ENCODE measurements around the gene ARL8B. TPM values are rescaled to one million over a fixed set of nuclear protein-coding genes. Genes with fewer than 3 reads are reported as not detected.

The ARL8B gene
- total and polyA plus RNA-seq, 3 experiments from 2014 or later = 48.0 to 66.9 (median 64.5) TPM

DNA sequence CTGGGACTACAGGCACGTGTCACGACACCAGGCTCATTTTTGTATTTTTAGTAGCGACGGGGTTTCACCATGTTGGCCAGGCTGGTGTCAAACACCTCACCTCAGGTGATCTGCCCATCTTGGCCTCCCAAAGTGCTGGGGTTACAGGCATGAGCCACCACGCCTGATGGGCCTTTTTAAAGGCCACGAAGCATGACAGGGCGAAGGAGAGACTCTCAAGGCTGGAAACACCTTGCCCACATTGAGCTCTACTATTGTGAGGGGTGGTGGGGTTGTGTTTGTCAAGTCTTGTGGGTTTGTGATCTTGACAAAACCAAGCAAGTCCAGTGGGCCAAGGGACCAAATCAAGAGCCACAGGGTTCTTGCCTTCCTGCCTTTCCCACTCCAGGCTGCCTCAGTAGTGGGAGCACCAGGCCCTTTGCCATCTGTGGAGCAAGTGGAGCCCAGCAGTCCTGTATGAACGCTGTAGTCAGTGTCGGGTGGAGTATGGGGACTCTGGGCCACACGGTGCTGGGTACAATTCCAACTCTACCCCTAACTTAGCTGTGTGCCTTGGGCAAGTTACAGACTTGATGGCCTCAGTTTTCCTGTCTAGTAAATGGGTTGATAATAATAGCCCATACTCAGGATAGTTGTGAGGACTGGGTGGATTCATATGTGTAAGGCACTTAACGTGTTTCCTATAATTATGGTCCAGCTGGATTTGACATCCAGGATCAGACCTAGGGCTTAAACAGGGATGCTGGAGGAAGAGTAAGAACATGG is 98.8 kb downstream of the ARL8B start:
- no peak for DNase-seq
- Histone ChIP-seq H3K27ac (ENCODE audit: low read depth, low read length) (no peak overlapping the region), H3K36me3 (ENCODE audit: insufficient read depth, low read length) (peaks cover 19% of the 10 kb centered on the region), H3K9me3 (ENCODE audit: low read length) (no peaks in the 10 kb centered on the region), H3K4me1 (ENCODE audit: insufficient read depth, low read length) (no peaks in the 10 kb centered on the region), H3K27me3 (ENCODE audit: insufficient read depth, low read length, poor library complexity, severe bottlenecking) (no peaks in the 10 kb centered on the region), H3K4me3 (ENCODE audit: low read length) (no peak overlapping the region)
- Mint-ChIP-seq H3K4me1 (peaks cover 0 to 4% (median 0%) of the 10 kb centered on the region in 3 donors), H3K4me3 (peak overlapping the region in 1 of 7 donors; percentile 54), H3K27me3 (peaks cover 0 to 2% of the 10 kb centered on the region in 2 donors), H3K36me3 (peaks cover 3 to 43% (median 14%) of the 10 kb centered on the region in 3 donors), H3K9me3 (no peaks in the 10 kb centered on the region), H3K27ac (peak overlapping the region in 3 of 8 donors; percentile 21 to 74 (median 48))
- ChIA-PET POLR2A (no interaction called here), CTCF (no interaction called here)

GRCh38 chr3:5221701-5222100 is 99.6 kb downstream of the ARL8B start:
- CTCF ChIA-PET = no interaction called here
- Mint-ChIP-seq H3K4me3 (no peak overlapping the region), H3K27ac (peak overlapping the region in 4 of 8 donors; percentile 56 to 90 (median 76)), H3K27me3 (peaks cover 0 to 2% of the 10 kb centered on the region in 2 donors), H3K36me3 (peaks cover 2 to 36% (median 14%) of the 10 kb centered on the region in 3 donors), H3K9me3 (no peaks in the 10 kb centered on the region), H3K4me1 (peaks cover 0 to 4% (median 0%) of the 10 kb centered on the region in 3 donors)
- Histone ChIP-seq H3K4me3 (ENCODE audit: low read length) (no peak overlapping the region), H3K27me3 (ENCODE audit: insufficient read depth, low read length, poor library complexity, severe bottlenecking) (no peaks in the 10 kb centered on the region), H3K9me3 (ENCODE audit: low read length) (no peaks in the 10 kb centered on the region), H3K27ac (ENCODE audit: low read depth, low read length) (no peak overlapping the region), H3K36me3 (ENCODE audit: insufficient read depth, low read length) (peaks cover 13% of the 10 kb centered on the region), H3K4me1 (ENCODE audit: insufficient read depth, low read length) (no peaks in the 10 kb centered on the region)
- no peak for DNase-seq
- POLR2A ChIA-PET = no interaction called here

- DNase-seq = no peak
- ChIA-PET CTCF (no interaction called here), POLR2A (no interaction called here)
- Mint-ChIP-seq H3K27me3 (peaks cover 0 to 2% of the 10 kb centered on the region in 2 donors), H3K9me3 (no peaks in the 10 kb centered on the region), H3K4me3 (no peak overlapping the region), H3K27ac (peak overlapping the region in 3 of 8 donors; percentile 36 to 70 (median 50)), H3K36me3 (peaks cover 0 to 29% (median 10%) of the 10 kb centered on the region in 3 donors), H3K4me1 (peaks cover 0 to 4% (median 0%) of the 10 kb centered on the region in 3 donors)
- no peaks in the 10 kb centered on the region for H3K4me1 ChIP-seq (ENCODE audit: insufficient read depth, low read length)
- no peak overlapping the region for H3K4me3 ChIP-seq (ENCODE audit: low read length)
- no peaks in the 10 kb centered on the region for H3K9me3 ChIP-seq (ENCODE audit: low read length)
- H3K27ac ChIP-seq (ENCODE audit: low read depth, low read length) = no peak overlapping the region
- H3K36me3 ChIP-seq (ENCODE audit: insufficient read depth, low read length) = peaks cover 7% of the 10 kb centered on the region
- H3K27me3 ChIP-seq (ENCODE audit: insufficient read depth, low read length, poor library complexity, severe bottlenecking) = no peaks in the 10 kb centered on the region
These were observed 100.4 kb downstream of the ARL8B start for GRCh38 chr3:5222283-5223005.

DNA sequence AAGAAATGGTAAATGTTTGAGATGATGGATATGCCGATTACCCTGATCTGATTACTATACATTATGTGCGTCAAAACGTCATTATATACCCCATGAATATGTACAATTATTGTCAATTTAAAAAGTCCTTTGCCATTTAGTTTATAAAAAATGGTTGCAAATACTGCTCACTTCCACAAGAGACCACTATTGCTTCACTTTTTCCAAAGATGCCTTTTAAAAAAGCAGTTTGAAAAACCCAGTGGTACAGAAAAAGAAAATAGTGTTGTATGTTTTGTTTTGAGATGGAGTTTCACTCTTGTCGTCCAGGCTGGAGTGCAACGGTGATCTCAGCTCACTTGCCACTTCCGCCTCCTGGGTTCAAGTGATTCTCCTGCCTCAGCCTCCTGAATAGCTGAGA is 104.7 kb downstream of the ARL8B start:
- POLR2A ChIA-PET = no interaction called here
- H3K36me3 Mint-ChIP-seq = peaks cover 0 to 2% (median 2%) of the 10 kb centered on the region in 3 donors
- CTCF ChIA-PET = no interaction called here

DNA sequence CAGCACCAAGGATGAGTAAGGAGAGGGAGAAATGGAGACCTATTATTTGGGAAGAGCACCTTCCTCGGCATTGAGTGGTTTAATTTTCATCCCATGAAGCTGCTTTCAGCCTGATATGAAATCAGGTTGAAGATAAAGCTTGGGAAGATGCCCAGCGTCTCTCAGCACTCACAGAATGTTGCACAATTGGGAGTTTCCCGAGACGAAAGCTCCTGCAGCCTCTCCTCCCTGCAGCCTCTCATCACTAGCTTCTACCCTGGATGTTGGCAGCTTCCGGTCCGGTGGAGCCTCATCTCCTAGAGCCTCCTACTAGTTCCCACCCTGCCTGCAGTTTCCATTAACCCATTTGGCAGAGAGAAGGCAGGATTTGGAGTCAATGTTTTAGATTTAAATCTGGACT is 105.7 kb downstream of the ARL8B start:
- Mint-ChIP-seq H3K4me1 (no peaks in the 10 kb centered on the region), H3K27me3 (peaks cover 2 to 16% of the 10 kb centered on the region in 2 donors), H3K36me3 (no peaks in the 10 kb centered on the region), H3K27ac (no peak overlapping the region), H3K4me3 (no peak overlapping the region), H3K9me3 (no peaks in the 10 kb centered on the region)
- H3K27me3 ChIP-seq (ENCODE audit: insufficient read depth, low read length, poor library complexity, severe bottlenecking) = no peaks in the 10 kb centered on the region
- no peak overlapping the region for H3K4me3 ChIP-seq (ENCODE audit: low read length)
- no peaks in the 10 kb centered on the region for H3K9me3 ChIP-seq (ENCODE audit: low read length)
- no peaks in the 10 kb centered on the region for H3K4me1 ChIP-seq (ENCODE audit: insufficient read depth, low read length)
- ChIA-PET CTCF (interaction anchor here (0.5 kb wide), 1 partner anchor 125 kb away, joined by 3 read pairs; no protein-coding TSS in a partner anchor), POLR2A (interaction anchor here (0.6 kb wide), 1 partner anchor 105 kb away, joined by 3 read pairs; no protein-coding TSS in a partner anchor)
- H3K27ac ChIP-seq (ENCODE audit: low read depth, low read length) = no peak overlapping the region
- H3K36me3 ChIP-seq (ENCODE audit: insufficient read depth, low read length) = no peaks in the 10 kb centered on the region
- DNase-seq = no peak

More for the DNA sequence above, 104.7 kb downstream of the ARL8B start:
- Histone ChIP-seq H3K4me3 (ENCODE audit: low read length) (no peak overlapping the region), H3K4me1 (ENCODE audit: insufficient read depth, low read length) (no peaks in the 10 kb centered on the region), H3K27ac (ENCODE audit: low read depth, low read length) (no peak overlapping the region), H3K36me3 (ENCODE audit: insufficient read depth, low read length) (no peaks in the 10 kb centered on the region), H3K9me3 (ENCODE audit: low read length) (no peaks in the 10 kb centered on the region), H3K27me3 (ENCODE audit: insufficient read depth, low read length, poor library complexity, severe bottlenecking) (no peaks in the 10 kb centered on the region)
- Mint-ChIP-seq H3K9me3 (no peaks in the 10 kb centered on the region), H3K27ac (no peak overlapping the region), H3K4me3 (no peak overlapping the region), H3K27me3 (peaks cover 2 to 12% of the 10 kb centered on the region in 2 donors), H3K4me1 (no peaks in the 10 kb centered on the region)
- no peak for DNase-seq

DNA sequence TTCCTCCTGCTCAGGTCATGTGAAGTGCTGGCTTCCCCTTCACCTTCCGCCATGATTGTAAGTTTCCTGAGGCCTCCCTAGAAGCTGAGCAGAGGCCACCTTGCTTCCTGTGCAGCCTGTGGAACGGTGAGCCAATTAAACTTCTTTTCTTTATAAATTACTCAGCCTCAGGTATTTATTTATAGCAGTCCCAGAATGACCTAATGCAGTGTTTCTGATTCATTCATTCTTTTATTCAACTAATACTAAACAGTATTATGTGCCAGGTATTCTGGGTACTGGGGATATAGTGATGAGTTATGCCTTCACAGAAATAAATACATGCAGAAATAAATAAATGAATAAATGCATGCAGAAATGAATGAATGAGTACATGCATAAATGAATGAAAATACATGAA is 107.3 kb downstream of the ARL8B start:
- Histone ChIP-seq H3K27ac (ENCODE audit: low read depth, low read length) (no peak overlapping the region), H3K4me1 (ENCODE audit: insufficient read depth, low read length) (no peaks in the 10 kb centered on the region), H3K27me3 (ENCODE audit: insufficient read depth, low read length, poor library complexity, severe bottlenecking) (no peaks in the 10 kb centered on the region), H3K36me3 (ENCODE audit: insufficient read depth, low read length) (no peaks in the 10 kb centered on the region), H3K9me3 (ENCODE audit: low read length) (no peaks in the 10 kb centered on the region), H3K4me3 (ENCODE audit: low read length) (no peak overlapping the region)
- no peaks in the 10 kb centered on the region for H3K36me3 Mint-ChIP-seq
- no peak for DNase-seq
- CTCF ChIA-PET = no interaction called here
- peaks cover 2 to 16% of the 10 kb centered on the region in 2 donors for H3K27me3 Mint-ChIP-seq
- H3K4me3 Mint-ChIP-seq = no peak overlapping the region
- no peaks in the 10 kb centered on the region for H3K4me1 Mint-ChIP-seq
- H3K27ac Mint-ChIP-seq = no peak overlapping the region
- H3K9me3 Mint-ChIP-seq = no peaks in the 10 kb centered on the region
- POLR2A ChIA-PET = no interaction called here

Other genes starting within 250 kb of the ARL8B start
- 100 to 1,000 TPM; 174 to 180 TPM for gene BHLHE40, start 142.9 kb upstream of the ARL8B start, total RNA-seq
- gene BHLHE40, start 142.9 kb upstream of the ARL8B start, polyA plus RNA-seq = 24.8 TPM
- 100 to 1,000 TPM; 120 to 121 TPM for gene EDEM1, start 65.4 kb downstream of the ARL8B start, total RNA-seq
- 39.7 TPM for gene EDEM1, start 65.4 kb downstream of the ARL8B start, polyA plus RNA-seq

Data from CD8-positive, alpha-beta memory T cell (primary cell).